H1 (cell line): ENCODE measurements around the gene MXD3. TPM values are rescaled to one million over a fixed set of nuclear protein-coding genes. Genes with fewer than 3 reads are reported as not detected.

Experiments used
- CTCF ChIA-PET: fragments of 300-600 bp; sonication (Branson Sonifier 250); formaldehyde crosslinking; loops from one replicate; lab custom pipeline; 2021; ENCODE audit not compliant: partially characterized antibody; lab: Charles Lee
- POLR2A ChIA-PET: fragments of 300-600 bp; sonication (Branson Sonifier 250); formaldehyde crosslinking; loops from one replicate; lab custom pipeline; 2021; ENCODE audit warnings: inconsistent platforms; ENCODE audit not compliant: partially characterized antibody; lab: Charles Lee
- DNase-seq, 2 experiments: peaks; one replicate each; pipeline versions ENCODE4 v3.0.0 to v3.0.0-alpha.2; 2010 to 2022; ENCODE audit warnings: low spot score in 2 of 2, low read depth in 1 of 2, mixed read lengths in 1 of 2
- FAIRE-seq: peaks from 2 replicates; lab custom pipeline; 2011; peaks lifted over from hg19 to GRCh38; lab: Jason Lieb, UNC
- H2AFZ ChIP-seq: 2 replicates; pipeline ENCODE4 v1.8.1; 2012; ENCODE audit warnings: low read length, inconsistent platforms
- H2AK5ac ChIP-seq: 2 replicates; pipeline ENCODE4 v1.6.1; 2013; ENCODE audit warnings: low read depth, low read length
- H2BK120ac ChIP-seq: replicated peaks from 2 replicates; pipeline ENCODE3; 2013; ENCODE audit warnings: low read depth, low read length, inconsistent platforms
- H2BK12ac ChIP-seq: 2 replicates; pipeline ENCODE4 v1.6.1; 2013; ENCODE audit warnings: low read depth, low read length
- H2BK15ac ChIP-seq: 2 replicates; pipeline ENCODE4 v1.6.1; 2013; ENCODE audit warnings: low read length
- H2BK20ac ChIP-seq: 2 replicates; pipeline ENCODE4 v1.6.1; 2013; ENCODE audit warnings: low read length
- H2BK5ac ChIP-seq: 2 replicates; pipeline ENCODE4 v1.6.1; 2013; ENCODE audit warnings: low read depth, low read length
- H3K14ac ChIP-seq: 2 replicates; pipeline ENCODE4 v1.6.1; 2013; ENCODE audit warnings: inconsistent platforms; ENCODE audit not compliant: insufficient read length
- H3K18ac ChIP-seq: 2 replicates; pipeline ENCODE4 v1.6.1; 2013; ENCODE audit warnings: low read length; ENCODE audit errors: extremely low read depth
- H3K23ac ChIP-seq: 2 replicates; pipeline ENCODE4 v1.6.1; 2013; ENCODE audit warnings: inconsistent platforms; ENCODE audit not compliant: insufficient read length
- H3K23me2 ChIP-seq: 2 replicates; pipeline ENCODE4 v1.6.1; 2013; ENCODE audit warnings: low read depth, low read length
- H3K27ac ChIP-seq: 2 replicates; pipeline ENCODE4 v1.6.1; 2011; ENCODE audit warnings: low read depth, low read length, inconsistent platforms
- H3K27me3 ChIP-seq, 4 experiments: replicated peaks in 1 of 4; 1 replicate in 1 of 4; 2 replicates in 3 of 4; pipeline versions ENCODE4 v1.6.1 to v1.8.1; 2011 to 2013; ENCODE audit warnings: low read length in 3 of 4, mild to moderate bottlenecking in 3 of 4, inconsistent platforms in 2 of 4, mixed read lengths in 2 of 4, moderate library complexity in 1 of 4; ENCODE audit not compliant: control insufficient read depth in 3 of 4, insufficient read depth in 3 of 4; ENCODE audit errors: extremely low read depth in 1 of 4
- H3K36me3 ChIP-seq, 4 experiments: 2 replicates each; pipeline versions ENCODE4 v1.6.1 to v1.8.1; 2011 to 2013; ENCODE audit warnings: mild to moderate bottlenecking in 4 of 4, low read length in 3 of 4, moderate library complexity in 2 of 4, control low read depth in 1 of 4, inconsistent platforms in 1 of 4; ENCODE audit not compliant: insufficient read depth in 4 of 4, control insufficient read depth in 2 of 4
- H3K4ac ChIP-seq: replicated peaks from 2 replicates; pipeline ENCODE3; 2013; ENCODE audit warnings: low read length, low read depth, mixed read lengths, inconsistent platforms; ENCODE audit not compliant: insufficient read length
- H3K4me1 ChIP-seq, 4 experiments: replicated peaks in 1 of 4; 1 replicate in 1 of 4; 2 replicates in 3 of 4; pipeline versions ENCODE4 v1.6.1 to v1.8.1; 2011 to 2013; ENCODE audit warnings: low read length in 3 of 4, inconsistent platforms in 2 of 4, mixed read lengths in 1 of 4; ENCODE audit not compliant: insufficient read depth in 4 of 4, control insufficient read depth in 3 of 4
- H3K4me2 ChIP-seq, 2 experiments: 2 replicates each; pipeline versions ENCODE4 v1.6.1 to v1.8.1; 2011 to 2013; ENCODE audit warnings: low read depth in 2 of 2, low read length in 2 of 2, control low read depth in 1 of 2, inconsistent platforms in 1 of 2, mild to moderate bottlenecking in 1 of 2; ENCODE audit not compliant: insufficient read depth in 1 of 2
- H3K4me3 ChIP-seq, 4 experiments: fragments of 200-600, 300-600 bp in 1 of 4; sonication (generic), shearing (Covaris generic), sonication (Bioruptor Twin) in 1 of 4; 2 replicates each; pipeline versions ENCODE4 v1.5.1 to v1.8.1; 2011 to 2016; ENCODE audit warnings: low read length in 4 of 4, low read depth in 3 of 4, control low read depth in 2 of 4, inconsistent platforms in 2 of 4, mild to moderate bottlenecking in 2 of 4, mixed read lengths in 1 of 4, moderate library complexity in 1 of 4; ENCODE audit not compliant: insufficient read depth in 2 of 4; ENCODE audit errors: extremely low read depth in 1 of 4
- H3K56ac ChIP-seq: replicated peaks from 2 replicates; pipeline ENCODE3; 2013; ENCODE audit warnings: low read depth, mild to moderate bottlenecking, mixed read lengths, low read length, inconsistent platforms; ENCODE audit not compliant: insufficient read length
- H3K79me1 ChIP-seq: 2 replicates; pipeline ENCODE4 v1.6.1; 2013; ENCODE audit warnings: low read depth, low read length, control low read depth
- H3K79me2 ChIP-seq, 2 experiments: 2 replicates each; pipeline versions ENCODE4 v1.6.1 to v1.8.1; 2012 to 2013; ENCODE audit warnings: low read length in 2 of 2, mild to moderate bottlenecking in 2 of 2, inconsistent platforms in 1 of 2; ENCODE audit not compliant: insufficient read depth in 2 of 2, control insufficient read depth in 1 of 2
- H3K9ac ChIP-seq, 4 experiments: replicated peaks in 1 of 4; 1 replicate in 1 of 4; 2 replicates in 3 of 4; pipeline versions ENCODE4 v1.6.1 to v1.8.1; 2011 to 2013; ENCODE audit warnings: low read depth in 3 of 4, low read length in 3 of 4, control low read depth in 2 of 4, mild to moderate bottlenecking in 2 of 4, moderate library complexity in 2 of 4, inconsistent platforms in 1 of 4; ENCODE audit errors: extremely low read depth in 1 of 4
- H3K9me3 ChIP-seq, 2 experiments: 2 replicates each; pipeline versions ENCODE4 v1.6.1 to v1.8.1; 2012 to 2013; ENCODE audit warnings: mild to moderate bottlenecking in 2 of 2, moderate library complexity in 2 of 2, control low read depth in 1 of 2, inconsistent platforms in 1 of 2, low read depth in 1 of 2, low read length in 1 of 2, mixed read lengths in 1 of 2; ENCODE audit not compliant: insufficient read depth in 2 of 2
- H4K20me1 ChIP-seq, 2 experiments: replicated peaks in 1 of 2; 2 replicates each; pipeline versions ENCODE3 to v1.8.1; 2011 to 2013; ENCODE audit warnings: inconsistent platforms in 2 of 2, low read length in 2 of 2, mild to moderate bottlenecking in 1 of 2; ENCODE audit not compliant: insufficient read depth in 2 of 2, control insufficient read depth in 1 of 2
- H4K5ac ChIP-seq: 2 replicates; pipeline ENCODE4 v1.6.1; 2013; ENCODE audit warnings: low read length, low read depth, mixed read lengths, inconsistent platforms; ENCODE audit not compliant: insufficient read length
- H4K8ac ChIP-seq: 2 replicates; pipeline ENCODE4 v1.8.0; 2013; ENCODE audit warnings: mild to moderate bottlenecking, moderate library complexity, low read length, inconsistent platforms; ENCODE audit not compliant: insufficient read depth; ENCODE audit errors: extremely low read depth
- H4K91ac ChIP-seq: replicated peaks from 2 replicates; pipeline ENCODE3; 2013; ENCODE audit warnings: low read length, mixed read lengths, inconsistent platforms; ENCODE audit not compliant: insufficient read length
- CBX5 ChIP-seq: fragments of 300-800, 300-1000 bp; sonication (generic); IDR thresholded peaks from 2 replicates; pipeline ENCODE4 v1.7.1; 2016; ENCODE audit warnings: antibody characterized with exemption, low read length, low read depth
- CBX8 ChIP-seq: fragments of 300-800, 300-1000 bp; sonication (generic); IDR thresholded peaks from 2 replicates; pipeline ENCODE4 v1.7.1; 2016; ENCODE audit warnings: low read depth, low read length, borderline replicate concordance
- EZH2 ChIP-seq: fragments of 200-600 bp; sonication (generic); IDR thresholded peaks from 2 replicates; pipeline ENCODE4 v1.7.1; 2012; ENCODE audit warnings: low read depth, mild to moderate bottlenecking, moderate library complexity, low read length, inconsistent platforms; ENCODE audit not compliant: severe bottlenecking
- JUN ChIP-seq: IDR thresholded peaks from 2 replicates; pipeline ENCODE4 v1.6.1; 2011; ENCODE audit warnings: low read depth, mild to moderate bottlenecking, improper control_type of control experiment, low read length
- KDM5A ChIP-seq: fragments of 200-600 bp; IDR thresholded peaks from 2 replicates; pipeline ENCODE4 v1.7.1; 2012; ENCODE audit warnings: mild to moderate bottlenecking, low read length, inconsistent platforms, mixed read lengths
- TAF1 ChIP-seq: IDR thresholded peaks from 2 replicates; pipeline ENCODE4 v1.6.1; 2011; ENCODE audit warnings: mild to moderate bottlenecking, low read depth, low read length
- TBP ChIP-seq: IDR thresholded peaks from 2 replicates; pipeline ENCODE4 v1.6.1; 2011; ENCODE audit warnings: low read depth, low read length, improper control_type of control experiment
- WGBS, 2 experiments: shearing (Covaris generic) in 1 of 2; methylation state at CpG; one replicate each; pipeline versions ENCODE4 v1.1.6 to v1.1.7; 2013 to 2015; ENCODE audit warnings: low lambda C conversion rate in 2 of 2, mixed read lengths in 2 of 2, inconsistent platforms in 1 of 2, low coverage in 1 of 2, missing lambda C conversion rate in 1 of 2; ENCODE audit not compliant: insufficient replicate concordance in 2 of 2, insufficient coverage in 1 of 2, insufficient read length in 1 of 2; ENCODE audit errors: extremely low coverage in 1 of 2, missing lambda C conversion rate in 1 of 2; 5-methylcytosine and 5-hydroxymethylcytosine counted together
- polyA plus RNA-seq, 7 experiments: library from polyadenylated mRNA; depleted of rRNA in 3 of 7; stranded (reverse) in 5 of 7; unstranded in 2 of 7; fragments of >200 nt in 5 of 7; fragments of 200-250 nt in 2 of 7; gene quantifications; 1 replicate in 5 of 7; 2 replicates in 1 of 7; 4 replicates in 1 of 7; pipeline versions ENCODE4 v1.2.1 to v1.2.3, GENCODE V29; 2011 to 2013; ENCODE audit warnings: missing spikeins in 2 of 7, mixed read lengths in 2 of 7
- total RNA-seq: library from RNA; stranded (reverse); fragmentation: NEBNext Ultra II Directional; extraction: Animal tissue kit (Norgen Biotek cat#: 25700); gene quantifications from 2 replicates; pipeline ENCODE4 v1.2.1, GENCODE V29; 2021
- TF ChIP-seq, protein P1 (sequence below): IDR thresholded peaks from 2 replicates; pipeline ENCODE4 v1.6.1; 2011; ENCODE audit warnings: low read length, improper control_type of control experiment
- TF ChIP-seq, protein P2 (sequence below), 3 experiments: IDR thresholded peaks; 1 replicate in 2 of 3; 2 replicates in 1 of 3; pipeline versions ENCODE4 v1.5.1 to v1.6.1; 2011; ENCODE audit warnings: low read length in 3 of 3, mild to moderate bottlenecking in 3 of 3, inconsistent platforms in 2 of 3, low read depth in 1 of 3, moderate library complexity in 1 of 3; ENCODE audit not compliant: insufficient read depth in 1 of 3; ENCODE audit errors: control extremely low read depth in 1 of 3

MXD3 gene
- total and polyA plus RNA-seq, 2 of the 8 experiments (the other 6 are each of a cell fraction or from before 2014, with no cell fraction given), result 6.5 to 7.7 TPM

DNA sequence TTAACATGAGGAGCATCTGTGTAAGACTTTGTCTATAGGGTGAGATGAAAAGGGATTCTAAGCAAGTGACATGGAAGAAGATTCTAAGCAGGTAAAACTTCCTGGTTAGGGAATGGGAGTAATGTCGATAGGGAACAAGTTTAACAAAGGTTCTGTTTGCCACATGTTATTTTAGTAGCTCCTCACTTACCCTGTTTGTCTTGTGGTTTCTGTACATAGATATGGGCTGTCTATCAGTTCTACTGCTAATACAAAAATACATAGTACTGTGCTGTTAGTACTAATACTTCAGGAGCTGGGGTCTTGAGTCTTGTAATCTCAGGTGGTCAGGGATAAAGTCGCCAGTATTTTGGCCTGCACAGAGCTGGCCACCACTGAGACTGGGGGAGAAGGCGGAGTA lies 41.0 kb downstream of the MXD3 start:
- Histone ChIP-seq H3K56ac (no peak overlapping the region), H2BK12ac (no peak overlapping the region), H2BK120ac (no peak overlapping the region), H3K4me3 (no peak overlapping the region), H3K36me3 (peaks cover 39 to 87% (median 62%) of the 10 kb centered on the region in 4 experiments), H3K14ac (no peak overlapping the region), H3K9ac (no peak overlapping the region), H3K23ac (no peak overlapping the region), H2BK15ac (no peak overlapping the region), H3K4me1 (no peaks in the 10 kb centered on the region), H3K4me2 (no peak overlapping the region), H4K5ac (no peak overlapping the region), H2BK5ac (no peak overlapping the region), H3K4ac (no peak overlapping the region), H2AK5ac (no peak overlapping the region), H4K8ac (no peak overlapping the region), H3K27ac (no peak overlapping the region), H3K79me2 (no peaks in the 10 kb centered on the region), H2AFZ (no peak overlapping the region), H3K27me3 (no peaks in the 10 kb centered on the region), H3K23me2 (no peaks in the 10 kb centered on the region), H4K91ac (no peak overlapping the region), H3K9me3 (no peaks in the 10 kb centered on the region), H3K18ac (no peak overlapping the region), H3K79me1 (0 out of 2 replicates have a peak, but pooled peaks cover 2% of the 10 kb centered on the region), H4K20me1 (peaks cover 0 to 2% of the 10 kb centered on the region in 2 experiments), H2BK20ac (no peak overlapping the region)
- 98% methylated on average over 3 of the region's 3 CpGs; no CpG with 5 or more reads in 1 of the 2 experiments for WGBS, 2 experiments
- no peak for FAIRE-seq
- ChIA-PET CTCF (interaction anchor here (0.8 to 4.9 kb wide), 3 partner anchors 39 to 159 kb away, joined by 3 to 23 read pairs (median 3); no protein-coding TSS in a partner anchor), POLR2A (interaction anchor here (0.9 to 1.8 kb wide), 3 partner anchors 18 to 108 kb away, joined by 3 to 5 read pairs (median 3); no protein-coding TSS in a partner anchor)
- DNase-seq, result no peak
- TF ChIP-seq KDM5A (no peak), EZH2 (no peak), TAF1 (no peak), CBX5 (no peak), TBP (no peak), JUN (no peak), CBX8 (no peak)
- TF ChIP-seq, protein P1, sequence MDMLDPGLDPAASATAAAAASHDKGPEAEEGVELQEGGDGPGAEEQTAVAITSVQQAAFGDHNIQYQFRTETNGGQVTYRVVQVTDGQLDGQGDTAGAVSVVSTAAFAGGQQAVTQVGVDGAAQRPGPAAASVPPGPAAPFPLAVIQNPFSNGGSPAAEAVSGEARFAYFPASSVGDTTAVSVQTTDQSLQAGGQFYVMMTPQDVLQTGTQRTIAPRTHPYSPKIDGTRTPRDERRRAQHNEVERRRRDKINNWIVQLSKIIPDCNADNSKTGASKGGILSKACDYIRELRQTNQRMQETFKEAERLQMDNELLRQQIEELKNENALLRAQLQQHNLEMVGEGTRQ, result no peak
- TF ChIP-seq, protein P2, sequence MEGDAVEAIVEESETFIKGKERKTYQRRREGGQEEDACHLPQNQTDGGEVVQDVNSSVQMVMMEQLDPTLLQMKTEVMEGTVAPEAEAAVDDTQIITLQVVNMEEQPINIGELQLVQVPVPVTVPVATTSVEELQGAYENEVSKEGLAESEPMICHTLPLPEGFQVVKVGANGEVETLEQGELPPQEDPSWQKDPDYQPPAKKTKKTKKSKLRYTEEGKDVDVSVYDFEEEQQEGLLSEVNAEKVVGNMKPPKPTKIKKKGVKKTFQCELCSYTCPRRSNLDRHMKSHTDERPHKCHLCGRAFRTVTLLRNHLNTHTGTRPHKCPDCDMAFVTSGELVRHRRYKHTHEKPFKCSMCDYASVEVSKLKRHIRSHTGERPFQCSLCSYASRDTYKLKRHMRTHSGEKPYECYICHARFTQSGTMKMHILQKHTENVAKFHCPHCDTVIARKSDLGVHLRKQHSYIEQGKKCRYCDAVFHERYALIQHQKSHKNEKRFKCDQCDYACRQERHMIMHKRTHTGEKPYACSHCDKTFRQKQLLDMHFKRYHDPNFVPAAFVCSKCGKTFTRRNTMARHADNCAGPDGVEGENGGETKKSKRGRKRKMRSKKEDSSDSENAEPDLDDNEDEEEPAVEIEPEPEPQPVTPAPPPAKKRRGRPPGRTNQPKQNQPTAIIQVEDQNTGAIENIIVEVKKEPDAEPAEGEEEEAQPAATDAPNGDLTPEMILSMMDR (IDR thresholded peaks at IDR 0.05; ENCODE audit: control extremely low read depth in 1 of 3, insufficient read depth in 1 of 3, low read depth in 1 of 3, low read length in 3 of 3), result no peak
